ENCODE results near the gene CACNA1C. TPM values are rescaled to one million over a fixed set of nuclear protein-coding genes. Genes with fewer than 3 reads are reported as not detected.

Gene CACNA1C
- total RNA-seq, 1 donor from 2014 or later = 0.14 TPM

Other genes with a start within 250 kb of the CACNA1C start
- 0.07 and 0.09 TPM in 2 replicates for gene LRTM2, start 232.4 kb upstream of the CACNA1C start, total RNA-seq
- gene CACNA2D4, start 134.3 kb upstream of the CACNA1C start, total RNA-seq = 6.2 and 10.0 TPM in 2 replicates
- gene DCP1B, start 48.5 kb upstream of the CACNA1C start, total RNA-seq = 9.2 and 10.2 TPM in 2 replicates